Keratinocyte (primary cell): ENCODE results near the gene PROM1. TPM values are rescaled to one million over a fixed set of nuclear protein-coding genes. Genes with fewer than 3 reads are reported as not detected.

Experiments
- DNase-seq: peaks from one replicate; pipeline ENCODE4 v3.0.0-alpha.2; 2011; ENCODE audit warnings: low read depth, missing footprints, low spot score
- FAIRE-seq: peaks from 2 replicates; lab custom pipeline; 2011; peaks lifted over from hg19 to GRCh38; lab: Jason Lieb, UNC
- H2AFZ ChIP-seq: 2 replicates; pipeline ENCODE4 v1.6.0; 2012; ENCODE audit warnings: low read length, control low read depth, inconsistent platforms; ENCODE audit not compliant: control insufficient read depth
- H3K27ac ChIP-seq: 2 replicates; pipeline ENCODE4 v1.5.1; 2011; ENCODE audit warnings: low read length; ENCODE audit not compliant: control insufficient read depth, insufficient read depth
- H3K27me3 ChIP-seq: 3 replicates; pipeline ENCODE4 v1.6.0; 2011; ENCODE audit warnings: low read length; ENCODE audit not compliant: control insufficient read depth, insufficient read depth; ENCODE audit errors: extremely low read depth
- H3K36me3 ChIP-seq, 2 experiments: 2 replicates in 1 of 2; 3 replicates in 1 of 2; pipeline ENCODE4 v1.5.1; 2011; ENCODE audit warnings: low read length in 2 of 2, mild to moderate bottlenecking in 1 of 2; ENCODE audit not compliant: control insufficient read depth in 2 of 2, insufficient read depth in 2 of 2; ENCODE audit errors: extremely low read depth in 1 of 2
- H3K4me1 ChIP-seq: 3 replicates; pipeline ENCODE4 v1.5.1; 2011; ENCODE audit warnings: low read length; ENCODE audit not compliant: control insufficient read depth, insufficient read depth; ENCODE audit errors: extremely low read depth
- H3K4me2 ChIP-seq: 3 replicates; pipeline ENCODE4 v1.6.0; 2011; ENCODE audit warnings: low read depth, low read length; ENCODE audit not compliant: control insufficient read depth, insufficient read depth; ENCODE audit errors: extremely low read depth
- H3K4me3 ChIP-seq, 3 experiments: fragments of 200-600 bp in 1 of 3; sonication (generic) in 1 of 3; 2 replicates in 2 of 3; 3 replicates in 1 of 3; pipeline ENCODE4 v1.5.1; 2011 to 2016; ENCODE audit warnings: low read length in 3 of 3, mild to moderate bottlenecking in 3 of 3, control low read depth in 2 of 3, inconsistent platforms in 1 of 3, low read depth in 1 of 3, mixed read lengths in 1 of 3, mixed run types in 1 of 3, moderate library complexity in 1 of 3; ENCODE audit not compliant: control insufficient read depth in 2 of 3, insufficient read depth in 2 of 3; ENCODE audit errors: extremely low read depth in 1 of 3
- H3K79me2 ChIP-seq: 2 replicates; pipeline ENCODE4 v1.6.0; 2012; ENCODE audit warnings: low read length; ENCODE audit not compliant: control insufficient read depth, insufficient read depth
- H3K9ac ChIP-seq: 3 replicates; pipeline ENCODE4 v1.6.0; 2011; ENCODE audit warnings: low read length; ENCODE audit not compliant: control insufficient read depth, insufficient read depth; ENCODE audit errors: extremely low read depth
- H3K9me1 ChIP-seq: 3 replicates; pipeline ENCODE4 v1.6.0; 2011; ENCODE audit warnings: low read length; ENCODE audit not compliant: control insufficient read depth, insufficient read depth; ENCODE audit errors: extremely low read depth
- H3K9me3 ChIP-seq: 2 replicates; pipeline ENCODE4 v1.5.1; 2012; ENCODE audit warnings: low read depth, low read length; ENCODE audit not compliant: control insufficient read depth
- H4K20me1 ChIP-seq: 3 replicates; pipeline ENCODE4 v1.6.0; 2011; ENCODE audit warnings: low read length; ENCODE audit not compliant: control insufficient read depth, insufficient read depth; ENCODE audit errors: extremely low read depth
- EZH2 ChIP-seq: IDR thresholded peaks from one replicate; pipeline ENCODE4 v1.6.1; 2012; ENCODE audit warnings: inconsistent platforms, mild to moderate bottlenecking, low read length, moderate library complexity
- dilution Hi-C: fragments of 300-500 bp; cut with MboI; formaldehyde crosslinking; loops from one replicate; pipeline ENCODE4 v1.7.0; 2020; ENCODE audit warnings: low sequenced_read_pairs; ENCODE audit not compliant: extremely low pct_ligation_motif_present
- polyA plus RNA-seq, 5 experiments: library from polyadenylated mRNA; depleted of rRNA in 3 of 5; stranded (reverse) in 3 of 5; stranded (forward) in 1 of 5; unstranded in 1 of 5; fragments of >200 nt; gene quantifications; 1 replicate in 1 of 5; 2 replicates in 3 of 5; 3 replicates in 1 of 5; pipeline versions ENCODE4 v1.2.1 to v1.2.3, GENCODE V29; 2011 to 2012; ENCODE audit warnings: missing spikeins in 2 of 5, low read depth in 1 of 5, low replicate concordance in 1 of 5
- TF ChIP-seq, protein P1 (sequence below), 3 experiments: IDR thresholded peaks in 1 of 3; conservative IDR thresholded peaks in 1 of 3; optimal IDR thresholded peaks in 1 of 3; 2 replicates in 2 of 3; 3 replicates in 1 of 3; pipeline versions ENCODE3 to v1.5.1; 2011; ENCODE audit warnings: low read length in 3 of 3, mild to moderate bottlenecking in 3 of 3, moderate library complexity in 2 of 3, control low read depth in 1 of 3, inconsistent platforms in 1 of 3; ENCODE audit not compliant: insufficient read depth in 2 of 3; ENCODE audit errors: extremely low read depth in 1 of 3

PROM1 gene
- polyA plus RNA-seq, 1 donor (not counting 4 experiments of a cell fraction or from before 2014, with no cell fraction given), result not detected

DNA sequence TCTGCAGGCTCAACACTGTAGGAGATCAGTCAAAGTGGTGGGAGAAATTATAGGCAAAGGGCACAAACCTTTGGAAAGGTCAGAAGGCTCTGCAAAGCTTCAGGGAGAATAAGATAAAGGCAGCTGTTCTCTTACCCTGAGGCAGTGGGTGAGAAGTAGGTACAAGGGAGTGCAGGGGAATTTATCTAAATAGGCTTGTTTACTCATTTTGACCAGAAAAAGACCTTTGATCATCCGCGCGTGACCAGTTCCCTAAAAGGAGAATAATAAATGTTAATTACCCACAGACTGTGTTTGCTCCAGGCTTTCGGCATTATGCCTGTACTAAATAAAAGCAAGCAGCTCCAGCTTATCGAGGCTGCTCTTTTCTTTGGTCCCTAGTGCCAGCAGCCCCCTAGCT, 130.2 kb downstream of the PROM1 start:
- DNase-seq, result no peak
- no peaks in the 10 kb centered on the region for H3K27me3 ChIP-seq
- H2AFZ ChIP-seq, result no peak overlapping the region
- H3K36me3 ChIP-seq, result no peaks in the 10 kb centered on the region
- no peak overlapping the region for H3K4me3 ChIP-seq
- no peak for TF ChIP-seq EZH2
- TF ChIP-seq, protein P1, sequence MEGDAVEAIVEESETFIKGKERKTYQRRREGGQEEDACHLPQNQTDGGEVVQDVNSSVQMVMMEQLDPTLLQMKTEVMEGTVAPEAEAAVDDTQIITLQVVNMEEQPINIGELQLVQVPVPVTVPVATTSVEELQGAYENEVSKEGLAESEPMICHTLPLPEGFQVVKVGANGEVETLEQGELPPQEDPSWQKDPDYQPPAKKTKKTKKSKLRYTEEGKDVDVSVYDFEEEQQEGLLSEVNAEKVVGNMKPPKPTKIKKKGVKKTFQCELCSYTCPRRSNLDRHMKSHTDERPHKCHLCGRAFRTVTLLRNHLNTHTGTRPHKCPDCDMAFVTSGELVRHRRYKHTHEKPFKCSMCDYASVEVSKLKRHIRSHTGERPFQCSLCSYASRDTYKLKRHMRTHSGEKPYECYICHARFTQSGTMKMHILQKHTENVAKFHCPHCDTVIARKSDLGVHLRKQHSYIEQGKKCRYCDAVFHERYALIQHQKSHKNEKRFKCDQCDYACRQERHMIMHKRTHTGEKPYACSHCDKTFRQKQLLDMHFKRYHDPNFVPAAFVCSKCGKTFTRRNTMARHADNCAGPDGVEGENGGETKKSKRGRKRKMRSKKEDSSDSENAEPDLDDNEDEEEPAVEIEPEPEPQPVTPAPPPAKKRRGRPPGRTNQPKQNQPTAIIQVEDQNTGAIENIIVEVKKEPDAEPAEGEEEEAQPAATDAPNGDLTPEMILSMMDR (optimal IDR thresholded peaks at IDR 0.05 in 1 of 3, IDR thresholded peaks at IDR 0.05 in 1 of 3, conservative IDR thresholded peaks at IDR 0.05 in 1 of 3; ENCODE audit: extremely low read depth in 1 of 3, insufficient read depth in 2 of 3, low read length in 3 of 3), result no peak
- H3K9ac ChIP-seq, result no peak overlapping the region
- dilution Hi-C loops, result no loop called here
- H4K20me1 ChIP-seq, result no peaks in the 10 kb centered on the region
- peaks cover 5% of the 10 kb centered on the region for H3K4me1 ChIP-seq
- H3K27ac ChIP-seq, result no peak overlapping the region
- H3K4me2 ChIP-seq, result no peak overlapping the region
- FAIRE-seq, result no peak
- no peaks in the 10 kb centered on the region for H3K9me1 ChIP-seq
- no peaks in the 10 kb centered on the region for H3K79me2 ChIP-seq
- no peaks in the 10 kb centered on the region for H3K9me3 ChIP-seq

DNA sequence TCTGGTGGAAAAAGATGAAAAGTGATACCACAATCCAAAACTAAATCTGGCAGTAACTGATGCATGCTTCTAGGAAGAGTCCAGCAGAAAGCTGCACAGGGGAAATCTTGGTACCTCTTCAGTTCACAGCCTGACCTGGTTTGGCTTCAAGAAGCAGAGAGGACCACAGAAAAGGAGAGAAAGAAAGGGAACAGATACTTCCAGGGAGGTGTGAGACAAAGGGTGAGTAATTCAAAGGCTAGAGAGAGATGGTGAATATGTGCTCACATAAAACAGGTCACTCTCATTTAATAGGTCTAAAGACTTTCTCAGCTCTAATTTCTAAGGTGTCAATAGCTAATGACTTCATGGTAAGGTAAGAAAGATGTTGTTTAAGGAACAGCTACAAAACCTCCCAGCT, 132.0 kb downstream of the PROM1 start:
- no peak overlapping the region for H3K4me2 ChIP-seq
- H3K9me1 ChIP-seq, result no peaks in the 10 kb centered on the region
- H3K4me1 ChIP-seq, result peaks cover 5% of the 10 kb centered on the region
- H3K9ac ChIP-seq, result no peak overlapping the region
- H3K27ac ChIP-seq, result no peak overlapping the region
- no peaks in the 10 kb centered on the region for H4K20me1 ChIP-seq
- no peak for DNase-seq
- H2AFZ ChIP-seq, result no peak overlapping the region
- FAIRE-seq, result no peak
- H3K27me3 ChIP-seq, result no peaks in the 10 kb centered on the region
- dilution Hi-C loops, result no loop called here
- H3K9me3 ChIP-seq, result no peaks in the 10 kb centered on the region
- H3K4me3 ChIP-seq, result no peak overlapping the region
- no peaks in the 10 kb centered on the region for H3K36me3 ChIP-seq
- no peaks in the 10 kb centered on the region for H3K79me2 ChIP-seq
- no peak for TF ChIP-seq EZH2
- TF ChIP-seq, protein P1 (optimal IDR thresholded peaks at IDR 0.05 in 1 of 3, IDR thresholded peaks at IDR 0.05 in 1 of 3, conservative IDR thresholded peaks at IDR 0.05 in 1 of 3; ENCODE audit: extremely low read depth in 1 of 3, insufficient read depth in 2 of 3, low read length in 3 of 3), result no peak
